ENCODE data around the gene JCHAIN. TPM values are rescaled to one million over a fixed set of nuclear protein-coding genes. Genes with fewer than 3 reads are reported as not detected.
A peak's percentile ranks its signal among the peaks of the same experiment; 100 is the strongest.

Gene JCHAIN
- total and polyA plus RNA-seq, 2 of the 4 experiments (the other 2 are of a cell fraction): 0.72 to 0.86 TPM

DNA sequence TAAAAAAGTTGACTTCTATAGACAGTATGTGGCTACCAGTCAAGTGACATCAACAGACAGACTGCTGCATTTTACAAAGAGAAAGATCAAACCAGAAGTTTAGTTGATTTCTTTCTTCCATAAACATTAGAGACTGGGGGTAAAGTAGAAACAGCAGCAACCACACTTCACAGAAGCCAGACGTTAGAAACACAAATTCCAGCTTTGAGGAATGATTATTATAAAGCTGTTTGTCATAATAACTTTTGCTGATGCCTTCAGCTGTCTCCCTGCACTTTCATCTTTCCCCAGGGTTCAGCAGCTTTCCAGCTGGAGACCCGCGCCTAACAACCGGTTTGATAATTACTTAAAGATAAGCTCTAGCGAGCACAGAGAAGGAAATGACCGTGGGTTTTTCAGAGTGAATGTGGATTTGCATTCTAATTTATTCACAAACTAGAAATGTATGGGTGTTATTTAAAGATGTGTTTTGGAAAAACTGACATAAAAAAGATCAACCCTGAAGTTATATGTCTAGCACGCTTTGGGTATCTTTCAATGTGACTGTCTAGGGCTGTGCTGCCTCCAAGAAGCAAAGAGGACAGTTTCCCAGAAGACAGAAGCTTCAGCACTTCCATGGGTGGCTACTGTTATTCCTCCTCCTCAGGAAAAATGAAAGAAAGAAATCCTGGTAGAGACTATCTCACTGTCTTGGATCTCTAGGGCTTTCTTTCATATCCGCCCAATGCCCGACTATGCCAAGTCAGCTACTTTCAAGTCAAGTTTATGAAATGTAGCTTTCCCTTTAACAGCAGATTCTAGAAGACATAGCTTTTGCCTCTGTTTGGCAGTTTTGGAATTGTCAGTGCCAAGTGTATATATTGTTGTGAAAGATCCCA is 52.8 kb downstream of the JCHAIN start:
- no peaks in the 10 kb centered on the region for H3K4me1 ChIP-seq (ENCODE audit: control insufficient read depth, insufficient read depth, low read length)
- H4K91ac ChIP-seq (ENCODE audit: insufficient read depth, low read depth, low read length): no peak overlapping the region
- H3K23ac ChIP-seq (ENCODE audit: low read depth, low read length): peak overlapping the region; percentile 16; the same call in 1 of the 2 replicates
- no peak overlapping the region for H4K8ac ChIP-seq (ENCODE audit: low read depth in 2 of 2, low read length in 2 of 2)
- H3K9me1 ChIP-seq (ENCODE audit: insufficient read depth, low read length): no peaks in the 10 kb centered on the region
- H3K27ac ChIP-seq (ENCODE audit: insufficient read depth, low read length): no peak overlapping the region
- no peak for DNase-seq
- POLR2A ChIA-PET (ENCODE audit: unreplicated experiment): no interaction called here
- no peak overlapping the region for H2AK5ac ChIP-seq (ENCODE audit: low read depth, low read length)
- TF ChIP-seq RCOR1 (IDR thresholded peaks at IDR 0.05; ENCODE audit: insufficient replicate concordance, low read length): no peak
- no peak for TF ChIP-seq MXI1 (IDR thresholded peaks at IDR 0.05; ENCODE audit: borderline replicate concordance, low read depth, low read length)
- TF ChIP-seq RAD21 (IDR thresholded peaks at IDR 0.05; ENCODE audit: low read length): no peak
- TF ChIP-seq NFE2L2 (IDR thresholded peaks at IDR 0.05; ENCODE audit: low read depth, low read length): no peak
- TF ChIP-seq MAFK (IDR thresholded peaks at IDR 0.05; ENCODE audit: low read depth, low read length): peak; percentile 72
- TF ChIP-seq RFX5 (IDR thresholded peaks at IDR 0.05; ENCODE audit: low read depth, low read length): no peak
- no peak overlapping the region for H3K14ac ChIP-seq (replicated peaks; ENCODE audit: low read depth, low read length)
- H3K4ac ChIP-seq (ENCODE audit: low read depth, low read length): no peak overlapping the region
- no peak overlapping the region for H2BK120ac ChIP-seq (ENCODE audit: low read depth, low read length)
- ATAC-seq (ENCODE audit: low read depth): peak; percentile 80
- H4K20me1 ChIP-seq (ENCODE audit: insufficient read depth, low read length): no peaks in the 10 kb centered on the region
- no peak overlapping the region for H2BK20ac ChIP-seq (ENCODE audit: low read depth, low read length)
- peak overlapping the region; percentile 19 for H2AFZ ChIP-seq (replicated peaks; ENCODE audit: low read length, poor library complexity)
- H3K27me3 ChIP-seq (ENCODE audit: control insufficient read depth, insufficient read depth, low read length): peaks cover 2% of the 10 kb centered on the region; the same call in 1 of the 2 replicates
- H2BK5ac ChIP-seq (ENCODE audit: low read depth, low read length, poor library complexity, severe bottlenecking): no peak overlapping the region
- H3K9me3 ChIP-seq (ENCODE audit: control insufficient read depth, insufficient read depth, low read length): no peaks in the 10 kb centered on the region
- no TSS peak for BruUV-seq (replicated peaks)
- H3K79me1 ChIP-seq (ENCODE audit: low read depth in 1 of 2, low read length in 2 of 2): no peaks in the 10 kb centered on the region
- H3K4me2 ChIP-seq (ENCODE audit: low read depth, low read length): peak overlapping the region; percentile 96
- no peak overlapping the region for H2BK15ac ChIP-seq (ENCODE audit: low read depth, low read length)
- no peaks in the 10 kb centered on the region for H3K36me3 ChIP-seq (ENCODE audit: control insufficient read depth, insufficient read depth, low read length)
- H4K5ac ChIP-seq (ENCODE audit: low read depth, low read length): no peak overlapping the region
- WGBS, 2 experiments (ENCODE audit: extremely low coverage in 2 of 2, insufficient read length in 1 of 2): no CpG with 5 or more reads among the region's 9 CpGs
- H3K18ac ChIP-seq (ENCODE audit: low read depth, low read length): no peak overlapping the region
- H3K9ac ChIP-seq (ENCODE audit: low read depth, low read length): peak overlapping the region; percentile 46; the same call in 1 of the 2 replicates
- peak overlapping the region; percentile 44; the same call in 1 of the 2 replicates for H3K4me3 ChIP-seq (ENCODE audit: insufficient read depth, low read depth, low read length)
- no peak overlapping the region for H2AK9ac ChIP-seq (replicated peaks; ENCODE audit: low read depth, low read length, poor library complexity)
- H3K56ac ChIP-seq (ENCODE audit: extremely low read depth, insufficient read depth, low read length): no peak overlapping the region
- in situ Hi-C loops (cut with MboI; ENCODE audit: low sequenced_read_pairs) (loop anchor here (25.0 kb wide), 1 partner anchor 1099 kb away; no protein-coding TSS in a partner anchor), dilution Hi-C loops (cut with HindIII; ENCODE audit: low sequenced_read_pairs, unreplicated experiment) (no loop called here), intact Hi-C loops (cut with micrococcal nuclease) (loop anchor here (1.0 kb wide), 1 partner anchor 17 kb away; no protein-coding TSS in a partner anchor)
- CTCF ChIA-PET: interaction anchor here (0.7 to 1.8 kb wide), 4 partner anchors 9 to 66 kb away, joined by 3 to 5 read pairs (median 3); partner anchors contain the start of gene ENAM

Data from IMR-90 (cell line).